GM23248 (cell line): ENCODE results near the gene SOX5. TPM values are rescaled to one million over a fixed set of nuclear protein-coding genes. Genes with fewer than 3 reads are reported as not detected.
"Not testable (repeated sequence)": the region's sequence is repeated elsewhere in the genome, so short reads cannot be mapped to it uniquely, and the experiment has no call there.

ENCODE experiments used
- DNase-seq: peaks from one replicate; pipeline ENCODE4 v3.0.0-alpha.2; 2015
- H2AFZ ChIP-seq: fragments of 200-600 bp; sonication (generic); 2 replicates; pipeline ENCODE4 v1.6.1; 2016; ENCODE audit warnings: antibody characterized with exemption
- H3F3A ChIP-seq: fragments of 200-600 bp; sonication (generic); 2 replicates; pipeline ENCODE4 v1.6.1; 2016; ENCODE audit warnings: mild to moderate bottlenecking, antibody characterized with exemption, mixed run types; ENCODE audit not compliant: insufficient read depth
- H3K27ac ChIP-seq: fragments of 200-600 bp; sonication (generic); 2 replicates; pipeline ENCODE4 v1.5.1; 2016; ENCODE audit warnings: mild to moderate bottlenecking
- H3K27me3 ChIP-seq: fragments of 200-600 bp; sonication (generic); replicated peaks from 2 replicates; pipeline ENCODE4 v1.6.1; 2016; ENCODE audit warnings: mild to moderate bottlenecking; ENCODE audit not compliant: insufficient read depth
- H3K36me3 ChIP-seq: fragments of 200-600 bp; sonication (generic); 2 replicates; pipeline ENCODE4 v1.6.1; 2016; ENCODE audit warnings: low read depth, mild to moderate bottlenecking
- H3K4me1 ChIP-seq: fragments of 200-600 bp; sonication (generic); 2 replicates; pipeline ENCODE4 v1.6.1; 2016; ENCODE audit warnings: mild to moderate bottlenecking; ENCODE audit not compliant: insufficient read depth
- H3K4me2 ChIP-seq: fragments of 200-600 bp; sonication (generic); one replicate; pipeline ENCODE4 v1.6.1; 2016; ENCODE audit warnings: mild to moderate bottlenecking; ENCODE audit not compliant: unreplicated experiment
- H3K4me3 ChIP-seq: fragments of 200-600 bp; sonication (generic); 2 replicates; pipeline ENCODE4 v1.5.1; 2016; ENCODE audit warnings: mild to moderate bottlenecking
- H3K79me2 ChIP-seq: fragments of 200-600 bp; sonication (generic); 2 replicates; pipeline ENCODE4 v1.6.1; 2016; ENCODE audit warnings: mild to moderate bottlenecking; ENCODE audit not compliant: insufficient read depth
- H3K9ac ChIP-seq: fragments of 200-600 bp; sonication (generic); 2 replicates; pipeline ENCODE4 v1.6.1; 2016; ENCODE audit warnings: mild to moderate bottlenecking
- H3K9me2 ChIP-seq: fragments of 200-600 bp; sonication (generic); 2 replicates; pipeline ENCODE4 v1.6.1; 2016; ENCODE audit warnings: mixed run types, mild to moderate bottlenecking, moderate library complexity; ENCODE audit not compliant: insufficient read depth
- H3K9me3 ChIP-seq: fragments of 200-600 bp; sonication (generic); one replicate; pipeline ENCODE4 v1.6.1; 2017; ENCODE audit warnings: low read depth
- H4K20me1 ChIP-seq: fragments of 200-600 bp; sonication (generic); 2 replicates; pipeline ENCODE4 v1.6.0; 2016; ENCODE audit not compliant: insufficient read depth
- EZH2 ChIP-seq: fragments of 200-600 bp; sonication (generic); IDR thresholded peaks from 2 replicates; pipeline ENCODE4 v1.6.1; 2018; ENCODE audit warnings: antibody characterized with exemption, mild to moderate bottlenecking; ENCODE audit not compliant: insufficient read depth, poor library complexity, severe bottlenecking
- EZH2phosphoT487 ChIP-seq: fragments of 200-600 bp; sonication (generic); IDR thresholded peaks from 2 replicates; pipeline ENCODE4 v1.6.1; 2018; ENCODE audit warnings: antibody characterized with exemption, moderate library complexity, mild to moderate bottlenecking, low read depth; ENCODE audit not compliant: insufficient read depth
- WGBS, 2 experiments: methylation state at CpG; one replicate each; pipeline ENCODE4 v1.1.6; 2015 to 2017; ENCODE audit warnings: low lambda C conversion rate in 2 of 2, low coverage in 1 of 2; ENCODE audit errors: missing lambda C conversion rate in 2 of 2; 5-methylcytosine and 5-hydroxymethylcytosine counted together
- in situ Hi-C: fragments of 300-500 bp; cut with MboI; formaldehyde crosslinking; loops from 2 replicates; pipeline ENCODE4 v1.15.0; 2020
- polyA plus RNA-seq: library from polyadenylated mRNA; unstranded; fragments of >200 nt; fragmentation: Nextera tagmentation; extraction: Ambion mirVana; gene quantifications from 2 replicates; pipeline ENCODE4 v1.2.1, GENCODE V29; 2016
- total RNA-seq: library from RNA; depleted of rRNA; stranded (reverse); fragments of >200 nt; shearing (Covaris generic); gene quantifications from 2 replicates; pipeline ENCODE4 v1.2.3, GENCODE V29; 2014

SOX5 gene
- total and polyA plus RNA-seq, 2 experiments from 2014 or later, result not detected

DNA sequence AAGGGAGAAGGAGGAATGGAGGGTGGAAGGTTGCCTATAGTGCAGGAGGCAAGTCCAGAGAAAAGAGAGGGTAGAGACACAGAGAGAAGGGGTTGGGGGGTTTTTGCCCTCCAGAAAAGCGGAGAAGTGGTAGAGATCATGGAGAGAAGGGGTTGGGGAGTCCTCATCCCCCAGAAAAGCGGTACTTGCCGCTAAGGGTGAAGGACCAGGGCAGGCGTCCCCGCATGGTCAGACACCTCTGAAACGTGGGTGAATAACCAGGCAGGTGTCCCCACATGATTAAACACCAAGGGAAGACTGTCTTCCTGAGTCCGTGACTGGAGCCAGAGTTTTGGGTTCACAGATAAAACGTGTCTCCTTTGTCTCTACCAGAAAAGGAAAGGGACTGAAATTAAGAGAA lies 439.0 kb downstream of the SOX5 start:
- no peak overlapping the region for H3K4me3 ChIP-seq
- in situ Hi-C loops, result no loop called here
- no peaks in the 10 kb centered on the region for H3F3A ChIP-seq
- no peak overlapping the region for H3K4me2 ChIP-seq
- no peak overlapping the region for H2AFZ ChIP-seq
- no peaks in the 10 kb centered on the region for H3K79me2 ChIP-seq
- H3K9ac ChIP-seq, result no peak overlapping the region
- no peaks in the 10 kb centered on the region for H3K4me1 ChIP-seq
- 37 to 45% methylated on average over 8 of the region's 8 CpGs for WGBS, 2 experiments
- no peaks in the 10 kb centered on the region for H3K9me3 ChIP-seq
- no peak overlapping the region for H3K27ac ChIP-seq
- H3K36me3 ChIP-seq, result no peaks in the 10 kb centered on the region
- H3K9me2 ChIP-seq, result no peaks in the 10 kb centered on the region
- DNase-seq, result no peak
- no peaks in the 10 kb centered on the region for H3K27me3 ChIP-seq
- no peaks in the 10 kb centered on the region for H4K20me1 ChIP-seq
- TF ChIP-seq EZH2, result no peak
- no peak for TF ChIP-seq EZH2phosphoT487

DNA sequence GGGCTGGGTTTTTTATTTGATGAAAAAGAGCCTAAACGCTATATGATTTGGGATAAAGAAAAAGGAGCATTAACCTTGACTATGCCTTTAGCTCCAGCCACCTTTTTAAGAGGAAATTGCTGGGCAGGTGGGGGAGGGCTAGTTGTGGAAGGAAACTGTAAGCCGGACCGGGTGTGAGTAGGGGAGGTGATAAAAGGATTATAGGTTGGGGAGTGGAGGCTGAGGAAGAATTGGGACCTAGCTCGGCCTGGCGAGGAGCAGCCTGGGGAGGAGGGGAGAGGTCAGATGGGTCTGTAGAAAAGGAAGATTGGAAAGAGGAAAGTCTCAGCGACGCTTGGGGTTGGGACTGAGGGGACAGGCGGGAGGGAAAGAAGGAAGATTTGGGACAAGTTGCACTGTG lies 439.6 kb downstream of the SOX5 start:
- H3K36me3 ChIP-seq, in situ Hi-C loops, H3K4me3 ChIP-seq, DNase-seq, H3K27ac ChIP-seq, H3K9ac ChIP-seq, H4K20me1 ChIP-seq, H3K27me3 ChIP-seq, H3K79me2 ChIP-seq, H3K4me1 ChIP-seq, H3K4me2 ChIP-seq, H3F3A ChIP-seq, H2AFZ ChIP-seq, H3K9me3 ChIP-seq, H3K9me2 ChIP-seq: not testable (repeated sequence)
- 41 to 51% methylated on average over 7 to 8 of the region's 8 CpGs for WGBS, 2 experiments

DNA sequence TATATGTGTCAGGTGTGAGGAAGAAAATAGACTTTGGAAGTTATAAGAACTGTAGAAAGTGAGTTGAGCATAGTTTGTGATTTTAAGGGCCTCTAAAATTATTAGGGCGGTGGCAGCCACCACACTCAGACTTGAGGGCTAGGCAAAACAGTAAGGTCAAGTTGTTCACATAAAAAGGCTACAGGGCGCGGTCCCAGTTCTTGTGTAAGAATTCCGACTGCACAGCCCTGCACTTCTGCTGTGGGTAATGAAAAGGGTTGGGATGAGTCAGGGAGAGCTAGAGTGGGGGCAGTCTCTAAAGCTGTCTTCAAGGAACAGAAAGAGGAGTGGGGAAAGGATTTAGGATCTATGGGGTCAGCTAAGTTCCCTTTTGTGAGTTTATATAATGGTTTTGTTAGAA lies 441.7 kb downstream of the SOX5 start:
- H3K27ac ChIP-seq, H3K9ac ChIP-seq, in situ Hi-C loops, H4K20me1 ChIP-seq, H3K79me2 ChIP-seq, DNase-seq, H3K4me3 ChIP-seq, H3K9me2 ChIP-seq, H3K4me2 ChIP-seq, H3K4me1 ChIP-seq, H2AFZ ChIP-seq, H3K27me3 ChIP-seq, H3K36me3 ChIP-seq, H3F3A ChIP-seq, H3K9me3 ChIP-seq: not testable (repeated sequence)
- 36 to 49% methylated on average over 4 of the region's 4 CpGs for WGBS, 2 experiments

DNA sequence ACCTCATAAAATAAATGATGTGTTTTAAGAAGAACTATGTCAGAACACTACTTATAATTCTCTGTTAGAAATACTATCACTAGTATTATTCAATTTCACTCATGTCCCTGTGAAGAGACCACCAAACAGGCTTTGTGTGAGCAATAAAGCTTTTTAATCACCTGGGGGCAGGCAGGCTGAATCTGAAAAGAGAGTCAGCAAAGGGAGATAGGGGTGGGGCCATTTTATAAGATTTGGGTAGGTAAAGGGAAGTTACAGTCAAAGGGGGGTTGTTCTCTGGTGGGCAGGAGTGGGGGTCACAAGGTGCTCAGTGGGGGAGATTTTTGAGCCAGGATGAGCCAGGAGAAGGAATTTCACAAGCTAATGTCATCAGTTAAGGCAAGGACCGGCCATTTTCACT lies 443.7 kb downstream of the SOX5 start:
- not testable (repeated sequence) for H3K27me3 ChIP-seq
- 0% methylated on average over 1 of the region's 1 CpG for WGBS, 2 experiments

DNA sequence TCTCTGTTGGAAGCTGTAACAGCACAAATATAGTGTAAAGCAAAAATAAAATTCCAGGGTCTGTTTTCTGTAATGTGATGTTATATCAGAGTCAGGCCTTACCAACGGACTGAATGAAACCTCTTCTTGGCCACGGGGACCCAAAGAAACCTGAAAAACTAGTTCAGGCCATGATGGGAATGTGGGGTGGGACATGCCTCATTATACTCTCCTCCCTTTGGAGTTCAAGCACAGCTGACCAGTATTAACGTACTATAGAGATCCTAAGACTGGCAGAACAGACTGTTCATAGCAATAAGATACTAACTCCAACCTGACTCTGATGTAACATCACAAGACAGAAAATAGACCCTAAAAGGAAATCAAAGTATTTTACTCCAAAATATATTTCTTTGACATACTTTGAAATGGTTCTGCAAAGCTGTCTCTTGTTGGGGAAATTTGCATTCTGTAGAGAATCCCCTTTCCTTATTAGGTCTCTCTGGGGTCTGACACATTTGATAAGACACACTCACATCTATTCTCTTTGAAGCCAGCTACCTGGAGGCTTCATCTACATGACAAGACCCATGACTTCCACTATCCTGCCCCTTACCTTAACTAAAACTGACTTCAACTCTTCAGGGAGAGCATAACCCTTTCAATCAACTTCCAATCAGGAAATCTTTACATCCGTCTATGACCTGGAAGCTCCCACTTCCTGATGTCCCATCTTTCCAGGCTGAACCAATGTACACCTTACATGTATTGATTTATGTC lies 444.6 kb downstream of the SOX5 start:
- TF ChIP-seq EZH2phosphoT487 (no peak), EZH2 (no peak)
- Histone ChIP-seq H2AFZ (no peak overlapping the region), H3K79me2 (no peaks in the 10 kb centered on the region), H3K4me3 (no peak overlapping the region), H3F3A (no peaks in the 10 kb centered on the region), H3K9ac (no peak overlapping the region), H3K9me3 (no peaks in the 10 kb centered on the region), H3K4me2 (no peak overlapping the region), H3K36me3 (no peaks in the 10 kb centered on the region), H3K4me1 (no peaks in the 10 kb centered on the region), H3K9me2 (no peaks in the 10 kb centered on the region), H3K27ac (no peak overlapping the region), H4K20me1 (no peaks in the 10 kb centered on the region), H3K27me3 (no peaks in the 10 kb centered on the region)
- in situ Hi-C loops, result no loop called here
- 6 to 11% methylated on average over 4 of the region's 4 CpGs for WGBS, 2 experiments
- no peak for DNase-seq

More for the DNA sequence above, 443.7 kb downstream of the SOX5 start:
- H3K36me3 ChIP-seq, in situ Hi-C loops, H3K9me2 ChIP-seq, H3K4me2 ChIP-seq, H3K9me3 ChIP-seq, DNase-seq, H3F3A ChIP-seq, H3K4me1 ChIP-seq, H3K79me2 ChIP-seq, H2AFZ ChIP-seq, H3K4me3 ChIP-seq, H3K9ac ChIP-seq, H4K20me1 ChIP-seq, H3K27ac ChIP-seq: not testable (repeated sequence)
